ENCODE results near the gene DHRS9. TPM values are rescaled to one million over a fixed set of nuclear protein-coding genes. Genes with fewer than 3 reads are reported as not detected.

DHRS9 gene
- total RNA-seq = under 1 TPM; 0.32 to 0.34 TPM

GRCh38 chr2:169069341-169069740 is at the start of gene DHRS9:
DHRS9 (plus strand) TSS chr2:169069563; CDS start chr2:169081582, 12,019 bp downstream.
- Histone ChIP-seq H3K9me3 (no peaks in the 10 kb centered on the region), H3K4me1 (replicated peaks) (no peaks in the 10 kb centered on the region), H3K4me3 (no peak within 1 kb of the TSS), H3K27me3 (replicated peaks; ENCODE audit: insufficient read depth) (no peaks in the 10 kb centered on the region), H3K36me3 (no peaks in the 10 kb centered on the region), H3K27ac (no peak within 1 kb of the TSS)
- intact Hi-C loops (cut with DNase I) = no loop called here
- WGBS = 61% methylated on average over 5 of the region's 5 CpGs
- DNase-seq (ENCODE audit: low spot score) = no peak
- TF ChIP-seq POLR2AphosphoS5 (IDR thresholded peaks at IDR 0.05) (no peak), CTCF (IDR thresholded peaks at IDR 0.05) (no peak), POLR2A (IDR thresholded peaks at IDR 0.05) (no peak)

- Histone ChIP-seq H3K4me1 (replicated peaks) (no peaks in the 10 kb centered on the region), H3K9me3 (no peaks in the 10 kb centered on the region), H3K27me3 (replicated peaks; ENCODE audit: insufficient read depth) (no peaks in the 10 kb centered on the region), H3K36me3 (no peaks in the 10 kb centered on the region), H3K27ac (no peak overlapping the region), H3K4me3 (no peak overlapping the region)
- intact Hi-C loops (cut with DNase I) = no loop called here
- no peak for DNase-seq (ENCODE audit: low spot score)
- WGBS = 59% methylated on average over 3 of the region's 3 CpGs
- TF ChIP-seq POLR2A (IDR thresholded peaks at IDR 0.05) (no peak), CTCF (IDR thresholded peaks at IDR 0.05) (no peak), POLR2AphosphoS5 (IDR thresholded peaks at IDR 0.05) (no peak)
Observed at GRCh38 chr2:169023161-169023560, 46.2 kb upstream of the DHRS9 start.

- intact Hi-C loops (cut with DNase I) = no loop called here
- no peaks in the 10 kb centered on the region for H3K27me3 ChIP-seq (replicated peaks; ENCODE audit: insufficient read depth)
- no peak for TF ChIP-seq POLR2AphosphoS5 (IDR thresholded peaks at IDR 0.05)
- TF ChIP-seq POLR2A (IDR thresholded peaks at IDR 0.05) = no peak
- no peak for DNase-seq (ENCODE audit: low spot score)
- no peaks in the 10 kb centered on the region for H3K9me3 ChIP-seq
- no peaks in the 10 kb centered on the region for H3K4me1 ChIP-seq (replicated peaks)
- 52% methylated on average over 1 of the region's 1 CpG for WGBS
- no peaks in the 10 kb centered on the region for H3K36me3 ChIP-seq
- H3K27ac ChIP-seq = no peak overlapping the region
- no peak overlapping the region for H3K4me3 ChIP-seq
Observed at GRCh38 chr2:169026056-169026455, 43.3 kb upstream of the DHRS9 start.

- Histone ChIP-seq H3K27me3 (replicated peaks; ENCODE audit: insufficient read depth) (no peaks in the 10 kb centered on the region), H3K4me1 (replicated peaks) (no peaks in the 10 kb centered on the region), H3K4me3 (no peak overlapping the region), H3K27ac (no peak overlapping the region), H3K36me3 (no peaks in the 10 kb centered on the region), H3K9me3 (no peaks in the 10 kb centered on the region)
- WGBS = 89% methylated on average over 3 of the region's 3 CpGs
- intact Hi-C loops (cut with DNase I) = no loop called here
- no peak for DNase-seq (ENCODE audit: low spot score)
- TF ChIP-seq CTCF (IDR thresholded peaks at IDR 0.05) (no peak), POLR2AphosphoS5 (IDR thresholded peaks at IDR 0.05) (no peak), POLR2A (IDR thresholded peaks at IDR 0.05) (no peak)
Observed at GRCh38 chr2:169027234-169027633, 42.1 kb upstream of the DHRS9 start.

- DNase-seq (ENCODE audit: low spot score) = no peak
- H3K27me3 ChIP-seq (replicated peaks; ENCODE audit: insufficient read depth) = no peaks in the 10 kb centered on the region
- TF ChIP-seq CTCF (IDR thresholded peaks at IDR 0.05) (no peak), POLR2AphosphoS5 (IDR thresholded peaks at IDR 0.05) (no peak), POLR2A (IDR thresholded peaks at IDR 0.05) (no peak)
- no peaks in the 10 kb centered on the region for H3K4me1 ChIP-seq (replicated peaks)
- intact Hi-C loops (cut with DNase I) = no loop called here
- no peaks in the 10 kb centered on the region for H3K36me3 ChIP-seq
- no peaks in the 10 kb centered on the region for H3K9me3 ChIP-seq
- no peak overlapping the region for H3K4me3 ChIP-seq
- no peak overlapping the region for H3K27ac ChIP-seq
- 87% methylated on average over 5 of the region's 5 CpGs for WGBS
Observed at GRCh38 chr2:169029341-169029740, 40.0 kb upstream of the DHRS9 start.
